Left ventricle myocardium inferior (tissue), 1 donor: ENCODE measurements around the gene ABCB1. TPM values are rescaled to one million over a fixed set of nuclear protein-coding genes. Genes with fewer than 3 reads are reported as not detected.

Source experiments
- DNase-seq: peaks from one replicate; pipeline ENCODE4 v3.0.0-alpha.2; 2020
- H3K27ac ChIP-seq: fragments of 200-600 bp; replicated peaks from 2 replicates; pipeline ENCODE4 v1.8.0; 2021
- H3K27me3 ChIP-seq: fragments of 200-600 bp; 2 replicates; pipeline ENCODE4 v1.8.0; 2021; ENCODE audit warnings: low read depth
- H3K36me3 ChIP-seq: fragments of 200-600 bp; 2 replicates; pipeline ENCODE4 v1.8.0; 2021
- H3K4me1 ChIP-seq: fragments of 200-600 bp; 2 replicates; pipeline ENCODE4 v1.8.0; 2021
- H3K4me3 ChIP-seq: fragments of 200-600 bp; 2 replicates; pipeline ENCODE4 v1.8.0; 2021; ENCODE audit warnings: mild to moderate bottlenecking, moderate library complexity
- H3K9me3 ChIP-seq: fragments of 200-600 bp; replicated peaks from 2 replicates; pipeline ENCODE4 v1.8.0; 2021
- CTCF ChIP-seq: fragments of 200-600 bp; IDR thresholded peaks from 2 replicates; pipeline ENCODE4 v1.8.0; 2021; ENCODE audit warnings: antibody characterized with exemption, mild to moderate bottlenecking, borderline replicate concordance
- intact Hi-C: fragments of 100-400 bp; cut with micrococcal nuclease; formaldehyde crosslinking; loops from one replicate; pipeline ENCODE4 v1.11.0; 2022
- total RNA-seq: library from RNA; stranded (reverse); fragmentation: NEBNext Ultra II Directional; extraction: Animal tissue kit (Norgen Biotek cat#: 25700); gene quantifications from one replicate; pipeline ENCODE4 v1.2.1, GENCODE V29; 2021
- donor health status: DM: no; HTN: yes; CAD: no; lungs with severe emphysema.

Gene ABCB1
- total RNA-seq, 1 donor from 2014 or later = 1.0 TPM

GRCh38 chr7:87517136-87517815, 83.4 kb downstream of the ABCB1 start:
- Histone ChIP-seq H3K27me3 (no peaks in the 10 kb centered on the region), H3K27ac (no peak overlapping the region), H3K9me3 (no peaks in the 10 kb centered on the region), H3K4me1 (peaks cover 9% of the 10 kb centered on the region), H3K4me3 (no peak overlapping the region), H3K36me3 (peaks cover 5% of the 10 kb centered on the region)
- no peak for TF ChIP-seq CTCF
- intact Hi-C loops = no loop called here
- DNase-seq = no peak

GRCh38 chr7:87513735-87514335, 86.8 kb downstream of the ABCB1 start:
- H3K4me1 ChIP-seq = peaks cover 9% of the 10 kb centered on the region
- no peak overlapping the region for H3K4me3 ChIP-seq
- H3K27ac ChIP-seq = no peak overlapping the region
- H3K36me3 ChIP-seq = peaks cover 5% of the 10 kb centered on the region
- H3K27me3 ChIP-seq = no peaks in the 10 kb centered on the region
- intact Hi-C loops = no loop called here
- no peak for TF ChIP-seq CTCF
- H3K9me3 ChIP-seq = no peaks in the 10 kb centered on the region
- DNase-seq = no peak

- no peaks in the 10 kb centered on the region for H3K27me3 ChIP-seq
- no peak overlapping the region for H3K27ac ChIP-seq
- no peak for TF ChIP-seq CTCF
- H3K36me3 ChIP-seq = peaks cover 5% of the 10 kb centered on the region
- DNase-seq = no peak
- no peak overlapping the region for H3K4me3 ChIP-seq
- no peaks in the 10 kb centered on the region for H3K9me3 ChIP-seq
- intact Hi-C loops = no loop called here
- H3K4me1 ChIP-seq = peaks cover 9% of the 10 kb centered on the region
These were observed 87.8 kb downstream of the ABCB1 start for GRCh38 chr7:87512906-87513305.

- Histone ChIP-seq H3K4me3 (no peak overlapping the region), H3K27me3 (no peaks in the 10 kb centered on the region), H3K27ac (no peak overlapping the region), H3K9me3 (no peaks in the 10 kb centered on the region), H3K4me1 (peaks cover 5% of the 10 kb centered on the region), H3K36me3 (peaks cover 5% of the 10 kb centered on the region)
- TF ChIP-seq CTCF = no peak
- intact Hi-C loops = no loop called here
- no peak for DNase-seq
These were observed 89.2 kb downstream of the ABCB1 start for GRCh38 chr7:87511510-87511909.

- no peak for TF ChIP-seq CTCF
- Histone ChIP-seq H3K27me3 (no peaks in the 10 kb centered on the region), H3K9me3 (no peaks in the 10 kb centered on the region), H3K4me1 (peaks cover 6% of the 10 kb centered on the region), H3K36me3 (peaks cover 4% of the 10 kb centered on the region), H3K4me3 (no peak overlapping the region), H3K27ac (no peak overlapping the region)
- DNase-seq = no peak
- intact Hi-C loops = no loop called here
These were observed 90.2 kb downstream of the ABCB1 start for GRCh38 chr7:87510411-87510875.
